ENCODE results near the gene GRM8.

- TF ChIP-seq POLR2A (IDR thresholded peaks at IDR 0.05): no peak
- TF ChIP-seq, protein P1, sequence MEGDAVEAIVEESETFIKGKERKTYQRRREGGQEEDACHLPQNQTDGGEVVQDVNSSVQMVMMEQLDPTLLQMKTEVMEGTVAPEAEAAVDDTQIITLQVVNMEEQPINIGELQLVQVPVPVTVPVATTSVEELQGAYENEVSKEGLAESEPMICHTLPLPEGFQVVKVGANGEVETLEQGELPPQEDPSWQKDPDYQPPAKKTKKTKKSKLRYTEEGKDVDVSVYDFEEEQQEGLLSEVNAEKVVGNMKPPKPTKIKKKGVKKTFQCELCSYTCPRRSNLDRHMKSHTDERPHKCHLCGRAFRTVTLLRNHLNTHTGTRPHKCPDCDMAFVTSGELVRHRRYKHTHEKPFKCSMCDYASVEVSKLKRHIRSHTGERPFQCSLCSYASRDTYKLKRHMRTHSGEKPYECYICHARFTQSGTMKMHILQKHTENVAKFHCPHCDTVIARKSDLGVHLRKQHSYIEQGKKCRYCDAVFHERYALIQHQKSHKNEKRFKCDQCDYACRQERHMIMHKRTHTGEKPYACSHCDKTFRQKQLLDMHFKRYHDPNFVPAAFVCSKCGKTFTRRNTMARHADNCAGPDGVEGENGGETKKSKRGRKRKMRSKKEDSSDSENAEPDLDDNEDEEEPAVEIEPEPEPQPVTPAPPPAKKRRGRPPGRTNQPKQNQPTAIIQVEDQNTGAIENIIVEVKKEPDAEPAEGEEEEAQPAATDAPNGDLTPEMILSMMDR (IDR thresholded peaks at IDR 0.05): no peak
Observed at GRCh38 chr7:126411032-126411820, 841.5 kb downstream of the GRM8 start.
